ENCODE data around the gene HTR2A. TPM values are rescaled to one million over a fixed set of nuclear protein-coding genes. Genes with fewer than 3 reads are reported as not detected.
A peak's percentile ranks its signal among the peaks of the same experiment; 100 is the strongest.

HTR2A gene
- total RNA-seq, 1 donor = under 0.01 TPM

DNA sequence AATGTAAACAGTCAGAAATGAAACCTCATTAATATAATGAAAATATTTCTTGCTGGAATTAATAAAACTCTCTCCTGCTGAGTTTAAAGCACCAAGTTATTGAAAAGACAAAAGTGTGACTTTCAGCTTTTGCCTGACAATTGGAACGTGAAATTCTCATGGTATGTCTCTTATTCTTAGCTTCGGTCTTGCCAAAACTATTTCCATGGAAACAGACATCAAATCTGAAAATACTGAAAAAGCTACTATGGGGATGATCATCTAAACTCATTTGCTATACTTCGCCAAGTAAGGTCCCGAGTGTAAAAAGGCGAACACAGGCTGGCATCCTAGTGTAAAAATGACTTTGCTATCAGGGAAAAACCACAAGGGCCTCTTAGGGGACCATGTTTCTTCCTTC, 22.8 kb downstream of the HTR2A start:
- no peak for DNase-seq (ENCODE audit: low read depth in 2 of 3, low spot score in 2 of 3)

DNA sequence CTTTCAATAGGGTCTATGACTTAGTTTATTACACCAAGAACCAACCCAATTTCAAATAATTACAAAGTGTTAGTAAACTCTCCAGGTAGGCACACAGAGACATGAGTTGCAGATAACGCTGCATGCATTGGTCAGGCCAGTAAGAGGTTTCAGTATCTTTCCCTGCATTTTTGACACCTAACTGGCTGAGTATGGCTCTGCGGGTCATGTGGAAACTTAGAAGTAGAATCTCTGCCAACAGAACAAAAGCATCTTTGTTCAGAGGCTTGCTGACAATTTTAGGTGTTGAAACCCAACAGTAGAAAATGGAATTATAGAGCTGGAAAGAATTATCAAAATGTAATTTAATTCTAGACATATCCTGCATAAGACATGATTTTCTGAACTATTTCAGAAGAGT, 25.3 kb downstream of the HTR2A start:
- DNase-seq (ENCODE audit: low read depth in 2 of 3, low spot score in 2 of 3) = no peak

DNA sequence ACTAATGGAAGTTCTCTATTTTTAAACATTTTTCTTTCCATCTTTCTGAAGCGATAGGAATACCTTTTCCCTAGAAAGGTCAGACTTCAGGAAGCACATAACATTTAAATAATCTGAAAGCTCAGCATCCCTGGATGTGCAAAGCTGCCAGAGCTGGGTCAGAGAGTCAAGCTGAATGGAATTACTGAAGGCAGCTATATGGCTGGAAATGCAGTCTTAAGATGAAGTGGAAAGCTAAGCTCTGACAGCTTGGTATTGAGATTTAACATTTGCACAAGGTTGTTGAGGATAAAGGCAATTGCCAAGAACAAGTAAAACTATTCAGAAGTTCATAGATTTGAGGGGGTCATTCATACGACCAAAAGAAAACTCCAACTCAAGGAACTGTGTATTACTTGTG, 28.8 kb downstream of the HTR2A start:
- DNase-seq (ENCODE audit: low read depth in 2 of 3, low spot score in 2 of 3) = no peak

DNA sequence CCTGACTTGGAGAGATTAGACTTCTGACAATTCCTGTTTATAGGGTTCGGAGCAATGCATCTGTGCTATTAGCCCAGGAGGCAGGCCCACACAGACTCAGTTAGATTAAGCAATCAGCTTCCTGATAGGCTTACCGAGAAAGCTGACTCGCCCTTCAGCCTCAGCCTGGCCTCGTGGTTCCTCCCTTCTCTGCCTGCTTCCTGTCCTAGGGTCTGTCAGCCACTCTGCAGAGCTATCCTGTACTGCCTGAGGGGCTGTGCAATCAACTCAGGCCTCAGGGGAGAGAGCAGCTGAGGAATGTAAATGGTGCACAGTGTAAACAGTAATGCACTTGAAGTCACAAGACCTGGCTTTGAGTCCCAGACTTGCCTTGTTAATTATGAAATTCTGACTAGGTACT, 30.7 kb downstream of the HTR2A start:
- DNase-seq (ENCODE audit: low read depth in 2 of 3, low spot score in 2 of 3) = peak in 2 of 3 donors; percentile 17 to 67

DNA sequence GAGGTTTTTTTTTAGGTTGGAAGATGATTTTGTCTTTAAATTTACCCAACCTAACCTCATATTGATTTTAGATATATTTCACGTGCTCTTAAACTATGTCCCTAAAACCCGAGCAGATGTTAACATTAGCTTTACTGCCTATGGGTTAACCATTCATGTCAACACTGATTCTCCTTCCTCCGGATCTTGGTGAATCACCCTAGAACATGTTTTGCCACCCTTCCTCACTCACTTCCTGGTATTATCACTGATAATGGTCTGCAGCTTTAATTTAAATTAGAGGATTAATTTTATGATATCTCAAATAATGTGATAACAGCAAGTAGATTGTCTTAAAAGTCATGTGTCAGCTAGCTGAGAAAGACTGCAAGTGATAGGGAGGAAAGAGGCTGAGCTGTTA, 31.9 kb downstream of the HTR2A start:
- DNase-seq (ENCODE audit: low read depth in 2 of 3, low spot score in 2 of 3) = no peak

DNA sequence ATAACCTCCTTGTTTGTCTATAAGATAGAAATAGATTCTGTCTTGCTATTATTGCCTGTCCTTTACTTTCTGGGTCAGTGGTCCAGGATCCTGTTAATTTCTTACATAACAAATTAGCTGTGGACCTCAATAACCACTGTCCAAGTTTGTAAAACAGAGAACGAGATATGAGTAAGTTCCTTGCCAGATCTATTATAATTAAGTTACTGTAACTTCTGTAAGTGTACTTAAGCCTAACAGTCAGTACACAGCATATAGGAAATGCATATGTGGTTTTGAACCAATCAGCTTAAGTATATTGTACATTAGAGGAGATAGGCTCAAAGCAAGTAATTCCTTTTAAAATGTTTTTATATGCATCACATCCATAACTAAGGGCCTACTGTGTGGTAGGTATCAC, 34.9 kb downstream of the HTR2A start:
- no peak for DNase-seq (ENCODE audit: low read depth in 2 of 3, low spot score in 2 of 3)

DNA sequence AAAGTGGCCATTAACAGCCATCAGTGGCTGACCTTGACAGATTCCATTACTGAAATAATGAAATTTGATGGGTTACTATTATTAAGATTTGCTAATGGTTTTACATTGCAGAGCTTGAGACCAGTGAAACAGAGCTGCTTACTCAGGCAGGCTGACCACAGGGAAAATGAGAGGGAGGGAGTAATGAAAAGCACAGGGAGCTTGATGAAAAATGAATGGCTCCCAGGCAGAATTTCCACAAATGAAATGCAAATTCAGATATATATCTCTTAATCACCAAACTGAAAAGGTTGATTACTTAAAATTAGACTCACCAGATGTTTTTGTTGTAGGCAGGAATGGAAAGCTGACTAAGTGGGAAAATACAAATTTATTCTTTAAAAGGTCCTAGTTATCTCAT, 36.1 kb downstream of the HTR2A start:
- DNase-seq (ENCODE audit: low read depth in 2 of 3, low spot score in 2 of 3) = no peak

DNA sequence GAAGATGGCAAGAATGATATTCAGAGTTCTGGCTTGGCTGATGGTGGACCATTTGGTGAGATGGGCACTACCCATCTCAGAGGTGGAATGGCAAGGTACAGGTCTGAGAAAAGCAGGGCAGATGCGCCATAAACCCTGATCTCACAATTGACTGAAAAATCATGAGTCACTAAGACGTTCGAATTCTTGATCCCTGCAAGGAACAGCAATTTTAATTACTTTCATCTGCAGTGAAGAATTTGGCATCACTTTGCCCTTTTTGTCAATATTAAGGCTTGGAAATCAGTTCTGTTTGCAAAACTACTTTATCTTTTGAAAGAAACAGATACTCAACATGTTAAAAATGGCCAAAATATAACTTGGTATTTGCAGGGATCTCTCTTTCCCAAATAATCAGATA, 38.1 kb downstream of the HTR2A start:
- DNase-seq (ENCODE audit: low read depth in 2 of 3, low spot score in 2 of 3) = no peak

DNA sequence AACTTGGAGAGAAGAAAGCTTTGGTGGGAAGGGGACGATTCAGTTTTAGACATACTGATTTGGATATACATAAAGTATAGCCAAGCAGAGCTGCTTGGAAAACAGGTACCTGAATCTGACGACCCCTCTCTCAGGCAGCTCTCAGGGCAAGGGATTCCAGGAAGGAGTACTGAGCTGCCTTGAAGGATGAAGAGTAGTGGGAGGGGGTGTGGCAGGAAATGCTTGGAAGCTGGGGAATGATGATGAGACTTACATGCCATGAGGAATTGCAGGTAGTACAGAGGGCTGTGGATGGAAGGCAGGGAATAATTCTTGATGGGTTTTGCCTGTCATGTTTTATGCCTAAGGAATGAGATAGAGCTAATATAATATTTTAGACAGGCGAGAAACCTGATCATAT, 38.7 kb downstream of the HTR2A start:
- DNase-seq (ENCODE audit: low read depth in 2 of 3, low spot score in 2 of 3) = no peak

DNA sequence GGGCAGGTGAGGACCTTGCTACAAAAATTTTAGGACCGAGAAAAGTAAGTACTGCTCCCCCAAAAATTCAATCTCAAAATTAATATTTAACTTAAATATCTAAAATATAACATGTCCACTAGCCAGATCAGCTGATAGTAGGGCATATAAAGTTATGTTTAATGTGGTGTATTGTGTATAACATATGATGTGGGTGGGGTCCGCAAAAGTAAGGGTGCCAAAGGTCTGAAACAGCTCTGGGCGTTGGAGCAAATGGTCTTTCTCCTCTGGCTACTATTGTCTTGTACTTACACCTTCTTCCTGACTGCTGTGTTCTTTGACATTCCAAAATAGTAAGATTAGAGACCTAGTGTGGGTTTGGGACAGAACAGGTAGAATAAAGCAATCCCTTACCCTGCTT, 41.2 kb downstream of the HTR2A start:
- DNase-seq (ENCODE audit: low read depth in 2 of 3, low spot score in 2 of 3) = no peak

DNA sequence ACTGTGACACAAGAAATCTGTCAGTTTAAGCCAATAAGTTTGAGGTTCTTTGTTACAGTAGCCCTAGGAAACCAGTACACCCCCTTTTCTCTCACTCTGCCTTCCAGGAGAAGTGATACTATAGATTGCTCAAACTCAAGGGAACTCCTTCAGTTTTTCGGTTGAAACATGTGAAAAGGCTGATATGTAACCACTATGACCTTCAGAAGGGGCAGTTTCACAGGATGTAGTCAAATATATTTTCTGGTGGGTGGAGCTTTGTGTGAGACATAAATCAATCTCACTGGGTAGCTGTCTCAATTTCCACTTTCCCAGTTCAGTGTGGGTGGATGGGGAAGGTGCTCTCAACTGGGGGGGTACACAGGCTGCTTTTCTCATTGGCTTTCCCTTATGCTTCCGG, 41.7 kb downstream of the HTR2A start:
- DNase-seq (ENCODE audit: low read depth in 2 of 3, low spot score in 2 of 3) = no peak

DNA sequence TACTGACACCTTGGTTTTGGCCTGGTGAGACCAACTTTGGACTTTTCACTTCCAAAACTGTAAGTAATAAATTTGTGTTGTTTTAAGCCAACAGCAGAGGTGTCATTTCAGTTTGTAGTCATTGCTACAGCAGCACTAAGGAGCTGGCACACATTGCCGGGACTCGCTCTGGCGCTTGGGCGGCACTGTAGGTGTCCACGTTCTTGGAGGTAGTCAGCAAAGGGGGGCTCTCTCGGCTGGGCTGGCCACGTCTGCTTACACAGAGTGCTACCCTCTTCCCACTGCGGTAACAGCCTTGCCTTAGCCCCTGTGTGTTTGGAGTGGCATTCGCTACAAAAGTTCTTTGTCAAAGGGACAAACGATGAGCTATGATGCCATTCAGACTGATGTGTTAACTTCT, 44.7 kb downstream of the HTR2A start:
- DNase-seq (ENCODE audit: low read depth in 2 of 3, low spot score in 2 of 3) = no peak

DNA sequence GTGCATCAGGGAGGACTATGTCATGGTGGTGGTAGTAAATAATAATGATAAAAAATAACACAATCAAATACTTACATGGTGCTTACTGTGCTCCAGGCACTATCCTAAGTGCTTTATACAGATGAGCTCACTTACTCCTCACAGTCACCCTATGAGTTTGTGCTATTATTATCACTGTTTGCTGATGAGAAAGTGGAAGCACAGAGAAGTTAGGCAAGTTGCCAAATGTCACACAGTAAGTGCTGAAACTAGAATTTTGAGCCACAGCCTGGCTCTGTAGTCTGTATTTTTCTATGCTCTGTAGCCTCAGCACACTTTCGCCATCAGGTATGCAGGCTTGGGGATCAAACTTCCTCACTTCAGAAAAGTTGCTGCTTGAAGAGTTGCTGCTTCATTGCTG, 46.6 kb downstream of the HTR2A start:
- no peak for DNase-seq (ENCODE audit: low read depth in 2 of 3, low spot score in 2 of 3)

DNA sequence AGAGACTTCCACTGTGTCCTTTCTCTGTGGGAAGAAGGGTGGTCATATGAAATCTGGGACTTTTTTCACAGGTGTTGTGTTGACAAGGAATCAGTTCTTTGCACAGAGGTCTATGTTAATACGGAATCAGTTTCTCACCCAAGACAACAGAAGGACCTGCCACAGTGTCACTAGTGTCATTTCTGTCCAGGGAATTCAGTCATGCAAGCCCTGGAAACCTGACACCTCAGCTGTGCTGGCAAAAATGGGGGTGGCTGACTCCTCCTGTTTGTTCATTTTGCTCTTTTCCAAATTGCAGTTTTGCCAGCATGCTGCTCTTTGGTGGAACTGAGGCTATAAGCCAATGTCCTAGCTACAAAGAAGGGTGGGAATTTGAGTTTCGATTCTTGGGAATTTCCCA, 50.1 kb downstream of the HTR2A start:
- no peak for DNase-seq (ENCODE audit: low read depth in 2 of 3, low spot score in 2 of 3)

DNA sequence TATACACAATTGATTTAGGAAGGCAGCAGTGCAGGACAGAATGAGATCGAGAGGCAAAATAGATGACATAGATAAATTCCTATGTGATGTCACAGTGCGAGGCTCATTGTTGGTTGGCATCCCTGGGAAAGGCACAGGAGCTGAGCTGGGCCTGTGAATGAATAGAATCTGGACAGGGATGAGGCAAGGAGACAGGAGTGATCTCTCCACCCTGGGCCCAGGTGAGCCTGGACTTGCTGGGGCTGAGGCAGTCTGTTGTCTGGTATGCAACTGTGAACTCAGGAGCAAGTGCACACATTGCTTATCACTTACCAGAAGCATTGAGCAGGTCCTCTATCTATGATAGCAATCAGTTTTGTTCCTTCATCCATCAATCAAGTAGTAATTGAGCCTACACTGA, 51.7 kb downstream of the HTR2A start:
- DNase-seq (ENCODE audit: low read depth in 2 of 3, low spot score in 2 of 3) = no peak

DNA sequence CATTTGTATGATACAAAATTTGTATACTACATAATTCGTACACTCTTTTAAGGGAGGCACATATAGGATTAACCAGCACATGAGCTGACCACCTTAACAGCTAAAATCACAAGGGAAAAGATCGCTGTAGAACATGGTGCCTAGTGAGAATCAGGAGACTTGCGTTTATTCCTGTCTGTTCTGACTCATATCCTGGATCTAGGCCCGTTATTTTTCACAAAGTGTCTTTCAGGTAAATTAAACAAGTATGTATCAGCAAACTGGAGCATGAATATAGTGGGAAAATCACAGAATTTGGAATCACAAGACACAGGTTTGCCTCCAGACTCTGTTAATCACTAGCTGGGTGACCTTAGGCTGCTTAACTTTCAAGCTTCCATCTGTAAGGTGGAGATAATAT, 52.4 kb downstream of the HTR2A start:
- DNase-seq (ENCODE audit: low read depth in 2 of 3, low spot score in 2 of 3) = no peak

DNA sequence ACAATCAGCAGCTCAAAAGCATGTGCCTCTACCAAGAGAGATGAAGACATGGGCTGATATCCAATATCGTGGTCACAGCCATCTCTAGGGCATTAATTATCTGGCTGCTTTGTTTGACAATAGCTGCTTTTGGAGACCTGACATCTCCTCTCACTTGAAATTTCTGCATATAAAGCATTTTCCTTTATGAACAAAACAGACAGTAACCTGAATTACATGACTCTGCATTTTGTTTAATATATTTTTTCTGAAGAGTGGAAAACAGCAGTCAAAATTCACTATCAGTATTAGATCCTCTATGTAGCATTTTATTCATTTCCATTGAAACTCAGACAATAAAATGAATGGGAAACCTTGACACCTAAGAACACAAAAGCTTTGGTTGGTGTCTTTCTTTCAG, 57.5 kb downstream of the HTR2A start:
- no peak for DNase-seq (ENCODE audit: low read depth in 2 of 3, low spot score in 2 of 3)

DNA sequence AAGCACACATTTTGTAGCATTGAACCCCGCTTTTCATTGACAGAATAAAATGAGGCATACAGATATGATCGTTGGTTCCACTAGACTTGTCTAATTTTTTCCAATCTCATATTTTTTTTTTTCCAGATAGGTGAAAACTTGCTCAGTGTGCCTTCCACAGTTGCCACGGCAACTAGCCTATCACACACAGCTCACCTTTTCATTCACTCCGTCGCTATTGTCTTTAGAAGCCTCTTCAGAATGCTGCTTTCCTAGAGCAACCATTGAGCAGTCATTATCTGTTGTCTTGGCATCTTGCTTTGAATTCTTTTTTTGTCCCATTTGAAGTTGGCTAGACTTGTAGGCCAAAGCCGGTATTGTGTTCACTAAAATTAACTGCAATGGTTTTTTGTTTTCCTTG, 62.2 kb downstream of the HTR2A start:
- DNase-seq (ENCODE audit: low read depth in 2 of 3, low spot score in 2 of 3) = no peak

DNA sequence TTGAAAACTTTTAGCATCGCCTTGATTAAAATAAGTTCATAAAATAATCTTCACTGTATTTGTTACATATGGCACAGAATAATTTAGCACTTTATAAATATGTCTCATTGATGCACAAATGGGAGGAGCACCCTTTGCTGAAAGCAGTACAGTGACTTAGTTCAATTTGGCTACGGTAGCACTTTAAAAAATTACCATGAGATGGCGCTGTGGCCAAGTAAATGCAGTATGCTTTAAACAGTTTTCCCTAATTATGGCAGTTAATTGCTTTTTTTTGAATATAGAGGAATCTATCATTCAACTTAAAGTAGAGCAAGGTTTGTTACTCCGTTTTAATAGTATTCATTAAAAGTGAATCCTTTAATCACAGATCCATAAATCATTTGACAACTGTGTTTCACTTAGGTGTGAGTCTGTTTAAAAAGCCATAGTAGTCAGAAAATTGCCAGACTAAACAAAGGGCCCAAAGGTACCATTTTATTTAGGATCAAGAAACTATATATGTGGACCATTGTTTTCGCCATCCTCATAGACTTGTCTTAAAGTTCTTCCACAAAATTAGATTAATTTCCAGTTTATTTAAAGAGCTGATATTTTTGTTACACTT, 65.2 kb downstream of the HTR2A start:
- peak in 2 of 3 donors; percentile 41 to 70 for DNase-seq (ENCODE audit: low read depth in 2 of 3, low spot score in 2 of 3)

DNA sequence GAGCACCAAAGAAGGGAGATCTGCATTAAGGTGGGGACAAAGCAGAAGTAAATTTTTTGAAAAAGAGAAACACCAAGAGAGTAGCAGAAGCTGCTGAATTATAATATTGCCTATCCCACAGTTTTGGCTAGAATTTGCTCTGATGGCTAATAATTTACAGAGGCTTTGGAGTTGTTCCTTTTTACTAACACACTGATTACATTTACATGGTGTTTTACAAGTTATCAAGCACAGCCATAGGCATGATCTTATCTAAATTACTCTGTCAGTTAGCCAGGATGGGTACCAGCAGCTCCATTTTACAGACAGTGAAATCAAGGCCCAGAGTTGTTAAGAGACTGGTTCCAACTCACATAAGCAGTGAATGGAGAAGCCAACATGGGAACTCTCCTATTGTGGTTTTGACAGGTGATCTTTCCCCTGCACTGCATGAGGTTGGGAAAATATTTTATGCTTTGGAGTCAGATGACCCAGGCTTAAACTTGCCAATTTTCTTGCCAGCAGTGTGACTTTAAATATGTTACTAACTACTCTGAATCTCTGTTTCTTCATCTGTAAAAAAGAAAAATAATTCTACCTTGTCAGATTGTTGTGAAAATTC, 66.3 kb downstream of the HTR2A start:
- no peak for DNase-seq (ENCODE audit: low read depth in 2 of 3, low spot score in 2 of 3)

DNA sequence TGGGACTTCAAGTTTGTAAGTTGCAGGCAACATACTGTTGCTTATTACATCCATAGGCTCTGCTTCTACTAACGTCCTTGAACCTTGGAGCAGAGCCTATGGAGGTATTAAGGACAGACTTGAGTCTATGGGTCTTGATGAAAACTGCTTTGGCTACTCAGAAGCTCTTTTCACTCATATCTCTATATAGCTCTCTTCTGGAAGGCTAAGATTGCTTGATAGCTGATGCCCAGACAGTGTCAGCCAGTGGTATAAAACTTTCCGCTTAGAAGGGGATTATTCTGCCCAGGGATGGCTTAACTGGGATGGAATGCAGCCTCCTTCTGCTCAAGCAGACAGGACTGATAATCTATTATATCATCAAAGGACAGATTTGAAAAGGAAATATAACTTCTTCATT, 74.3 kb downstream of the HTR2A start:
- DNase-seq (ENCODE audit: low read depth in 2 of 3, low spot score in 2 of 3) = no peak

DNA sequence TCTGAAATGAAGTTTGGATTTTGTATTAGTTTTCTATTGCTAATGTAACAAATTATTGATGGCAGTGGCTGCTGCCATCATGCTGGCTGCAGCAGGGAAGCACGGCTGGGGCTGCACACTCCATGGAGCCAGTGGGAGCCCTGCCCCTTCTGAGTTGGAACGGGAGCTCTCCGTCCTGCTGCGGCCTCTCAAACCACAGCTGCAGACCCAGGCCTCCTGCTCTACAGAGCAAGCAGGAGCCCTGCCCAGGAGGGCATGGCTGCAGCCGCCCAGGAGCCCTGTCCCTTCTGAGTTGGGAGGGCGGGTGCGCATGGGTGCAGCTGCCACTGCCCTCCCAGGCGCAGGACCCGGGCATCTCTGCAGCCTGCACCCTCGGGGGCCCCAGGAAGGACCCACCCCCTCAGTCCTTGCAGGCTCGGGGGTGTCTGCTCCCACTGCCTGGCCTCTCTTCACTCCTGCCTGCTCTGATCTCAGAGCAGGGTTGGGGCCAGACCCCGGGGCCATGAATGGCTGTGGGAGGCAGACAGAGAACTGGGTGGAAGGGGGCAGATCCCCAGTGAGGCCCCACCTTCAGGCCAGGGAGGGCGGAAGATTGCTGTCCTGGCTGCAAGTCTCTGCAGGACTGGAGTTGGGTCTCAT, 78.9 kb downstream of the HTR2A start:
- no peak for DNase-seq (ENCODE audit: low read depth in 2 of 3, low spot score in 2 of 3)

DNA sequence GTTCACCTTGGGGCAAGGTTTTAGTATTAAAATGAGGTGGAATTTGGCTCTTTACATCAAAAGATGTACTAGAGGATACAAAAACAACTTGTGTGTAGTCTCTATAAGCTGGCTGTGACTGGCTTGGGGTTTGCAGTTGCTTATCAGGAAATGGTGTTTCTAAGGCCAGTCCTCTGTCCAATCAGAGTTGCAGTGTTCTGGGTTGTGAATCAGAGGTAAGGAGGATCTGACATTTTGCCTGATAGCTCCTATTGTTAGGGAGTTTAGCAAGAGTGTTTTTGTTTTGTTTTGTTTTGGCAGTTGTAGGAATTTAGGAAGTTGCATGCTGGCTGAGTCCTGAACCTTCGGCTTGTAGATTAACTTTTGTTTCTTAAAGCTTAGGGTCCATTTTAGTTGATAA, 79.8 kb downstream of the HTR2A start:
- DNase-seq (ENCODE audit: low read depth in 2 of 3, low spot score in 2 of 3) = no peak
